HG02938 (cell line): ENCODE measurements around the gene IKZF2.

Experiments used
- ATAC-seq: cut with Tn5 transposase; IDR thresholded peaks from one replicate; pipeline ENCODE4 v1.9.1; 2021; ENCODE audit warnings: mild to moderate bottlenecking, moderate library complexity; ENCODE audit not compliant: unreplicated experiment

IKZF2 gene

DNA sequence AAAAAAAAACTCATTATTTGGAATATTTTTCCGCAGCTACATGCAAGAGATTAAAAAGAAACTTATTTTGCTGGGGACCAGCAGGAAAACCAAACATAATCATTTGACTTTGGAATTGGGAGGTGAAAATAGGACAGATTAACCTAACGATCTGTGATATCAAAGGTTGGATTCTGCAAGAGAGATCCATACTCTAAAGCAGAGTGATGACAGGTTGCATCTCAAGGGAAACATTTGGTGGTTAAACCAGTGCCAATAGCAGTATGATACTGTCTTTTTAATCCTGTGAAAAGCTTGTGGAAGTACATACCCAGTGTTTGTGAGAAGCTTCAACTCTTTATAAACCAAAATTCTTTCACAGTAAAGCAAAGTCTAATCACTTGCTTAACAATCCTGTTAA lies 5.3 kb upstream of the IKZF2 start:
- no peak for ATAC-seq

DNA sequence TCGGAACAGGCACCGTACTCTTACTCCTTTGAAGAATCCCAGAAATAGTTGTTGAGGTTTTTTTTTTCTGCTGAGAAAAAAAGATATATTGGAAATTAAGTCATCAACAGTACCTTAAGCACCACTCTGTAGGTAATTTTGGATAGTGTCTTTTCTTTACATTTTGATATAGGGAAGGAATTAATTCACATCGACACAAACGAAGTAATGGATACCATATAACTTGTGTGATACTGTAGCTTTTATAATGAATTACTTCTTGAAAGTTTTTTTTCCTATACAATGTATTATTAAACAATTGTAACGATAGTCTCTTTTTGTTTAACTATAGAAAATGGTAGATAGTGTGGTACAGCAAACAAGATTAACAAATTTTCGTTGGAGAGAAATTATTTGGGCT lies 1.5 kb upstream of the IKZF2 start:
- ATAC-seq, result no peak

DNA sequence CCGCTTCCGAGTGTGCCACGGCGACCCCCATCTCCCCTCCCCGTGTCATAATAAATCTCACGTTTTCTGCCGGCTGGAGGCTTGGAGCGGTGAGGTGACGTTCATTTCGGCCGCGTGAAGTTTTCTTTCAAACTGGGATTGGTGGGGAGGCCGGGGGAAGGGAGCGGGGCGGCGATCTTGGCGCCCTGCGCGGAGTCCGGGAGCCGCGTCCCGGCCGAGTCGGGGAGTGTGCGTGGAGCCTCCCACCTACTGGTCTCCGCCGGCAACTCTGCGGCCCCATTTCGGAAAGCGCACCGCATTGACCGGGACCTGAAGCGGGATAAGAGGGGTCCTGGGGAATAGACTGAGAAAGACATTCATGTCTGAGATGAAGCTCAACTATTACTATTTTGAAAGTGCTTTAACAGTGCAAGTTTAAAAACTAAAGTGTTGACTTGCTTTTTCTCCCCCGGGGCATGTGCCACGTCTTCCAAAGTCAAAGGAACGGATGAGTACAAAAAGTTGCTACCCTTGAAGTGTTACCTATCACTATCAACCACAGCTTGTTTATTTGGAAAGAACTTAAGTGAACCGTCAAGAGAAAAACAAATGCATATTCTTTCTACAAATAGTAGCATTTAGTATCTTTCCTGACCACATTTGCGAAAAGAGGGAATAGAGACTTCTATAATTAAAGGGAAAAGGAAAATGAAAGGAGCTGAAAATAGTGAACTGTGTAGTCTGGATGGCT lies 818 bp upstream of the IKZF2 start:
- ATAC-seq, result peak; percentile 13

DNA sequence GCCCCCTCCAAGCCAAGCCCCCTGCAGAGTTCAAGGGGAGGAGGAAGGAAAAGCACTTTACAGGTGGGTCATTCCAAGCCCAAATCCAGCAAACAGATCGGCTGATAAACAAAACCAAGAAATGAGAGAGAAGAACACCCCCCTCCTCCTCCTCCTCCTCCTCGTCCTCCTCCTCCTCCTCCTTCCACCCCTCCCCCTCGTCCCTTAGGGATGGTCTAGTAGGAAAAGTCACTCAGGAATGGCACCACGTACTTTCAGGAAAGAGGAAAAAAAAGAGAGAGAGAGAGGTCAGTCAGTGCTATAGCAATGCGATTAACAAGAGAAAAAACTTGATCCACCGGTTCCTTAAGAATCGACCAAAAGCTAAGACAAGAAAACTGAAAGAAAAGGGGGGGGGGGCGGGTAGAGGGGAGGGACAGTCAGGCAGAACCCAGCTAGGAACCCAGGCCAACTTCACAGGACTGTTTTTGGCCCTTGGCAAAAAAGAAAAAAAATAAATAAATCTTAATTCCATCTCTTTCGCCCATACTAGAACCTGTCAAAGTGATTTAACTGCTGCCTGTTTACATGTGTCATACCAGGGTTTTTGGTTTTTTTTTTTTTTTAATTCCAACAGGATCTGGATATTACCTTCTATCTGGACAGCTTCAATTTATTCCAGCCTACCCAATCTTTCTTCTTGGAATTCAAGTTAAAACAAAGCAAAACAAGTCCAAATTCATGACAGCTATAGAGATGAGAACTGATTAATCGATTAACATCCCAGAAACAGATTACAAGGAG lies 906 bp downstream of the IKZF2 start:
- ATAC-seq, result no peak

DNA sequence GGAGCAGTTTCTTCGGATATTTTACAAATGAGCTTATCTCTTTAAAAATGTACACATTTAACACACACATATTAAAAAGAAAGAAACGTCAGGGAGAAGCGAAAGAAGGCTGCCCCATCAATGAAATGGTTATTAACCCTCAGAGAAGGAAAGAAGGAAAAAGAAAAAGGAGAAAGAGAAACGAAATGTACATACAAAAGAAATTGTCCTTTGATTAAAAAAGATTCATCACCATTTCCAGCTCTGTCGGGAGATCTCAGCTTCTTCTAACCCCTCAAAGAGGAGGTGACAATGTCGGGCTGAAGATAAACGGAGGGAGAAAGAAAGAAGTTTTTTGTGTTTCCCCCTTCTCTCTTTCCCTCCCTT lies 1.5 kb downstream of the IKZF2 start:
- no peak for ATAC-seq

DNA sequence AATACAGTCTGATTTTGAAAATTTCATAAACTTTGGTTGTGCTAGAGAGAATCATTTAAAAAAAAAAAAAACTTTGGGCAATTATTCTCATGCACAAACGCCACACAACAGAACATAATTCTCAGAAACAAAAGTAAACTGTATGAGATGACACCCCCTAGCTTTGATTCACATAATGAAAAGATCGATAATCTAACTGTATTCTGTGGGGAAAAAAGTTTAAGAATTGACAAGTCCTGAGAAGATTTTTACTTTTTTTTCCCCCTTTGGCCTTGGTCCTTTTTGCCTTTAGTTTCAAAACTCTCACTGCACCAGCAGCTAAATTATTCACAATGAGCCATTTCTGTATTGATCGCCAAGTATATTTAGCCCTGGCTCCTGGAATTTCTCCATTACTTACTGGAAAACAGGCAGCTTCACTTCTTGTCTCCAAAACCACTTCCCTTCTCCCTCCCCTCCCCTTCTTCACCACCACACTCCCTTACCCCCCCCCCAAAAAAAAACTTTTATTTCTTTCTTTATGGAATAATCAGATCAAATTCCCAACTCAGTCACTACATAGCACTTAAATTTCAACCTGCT lies 2.0 kb downstream of the IKZF2 start:
- no peak for ATAC-seq

DNA sequence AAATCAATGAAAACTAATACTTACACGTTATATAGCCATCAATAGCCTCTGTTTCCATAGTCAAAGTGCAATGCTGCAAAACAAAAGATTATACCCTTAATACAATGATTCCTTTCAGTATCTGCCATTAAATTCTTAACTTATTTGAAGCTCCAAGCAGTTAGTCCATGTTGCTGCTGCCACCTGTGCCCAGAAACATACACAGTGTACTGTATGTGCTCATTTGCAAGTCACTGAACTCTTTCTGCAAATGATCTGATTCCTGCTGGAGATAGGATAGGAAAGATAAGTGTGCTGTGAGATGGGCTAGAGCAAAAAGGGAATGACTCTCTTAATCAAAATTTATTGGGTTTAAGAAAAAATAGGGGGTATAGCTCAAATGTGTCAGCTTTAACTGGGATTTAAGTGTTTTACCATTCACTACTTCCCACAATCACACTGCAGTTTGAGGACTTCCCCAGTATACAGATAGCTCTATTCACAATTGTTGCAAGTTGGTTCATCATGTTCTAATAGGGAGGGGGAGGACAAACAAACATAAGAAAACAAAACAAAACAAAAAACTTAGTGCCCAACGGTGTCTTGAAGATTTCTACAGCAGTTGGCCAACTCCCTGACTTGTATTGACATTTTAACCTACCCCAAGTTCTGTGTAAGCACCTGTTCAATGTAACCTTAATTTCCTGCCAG lies 2.7 kb downstream of the IKZF2 start:
- ATAC-seq, result no peak

DNA sequence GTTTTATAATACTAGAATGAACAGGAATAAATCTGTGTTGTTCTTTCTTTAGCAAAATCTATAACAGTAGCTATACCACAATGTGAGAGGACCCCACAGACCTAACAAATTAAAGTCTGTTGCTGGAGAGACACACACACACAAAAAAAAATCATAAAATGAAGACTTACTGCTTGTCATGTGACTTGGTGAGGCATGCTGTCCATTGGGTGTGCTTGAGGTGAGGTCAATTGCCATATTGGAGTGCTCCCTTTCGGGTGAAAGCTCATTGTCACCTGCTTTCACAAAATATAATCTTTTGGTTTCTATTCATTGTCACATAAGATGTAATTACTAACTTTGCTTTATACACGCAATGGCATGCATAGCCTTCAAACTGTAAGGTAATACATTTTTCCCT lies 3.9 kb downstream of the IKZF2 start:
- ATAC-seq, result no peak

DNA sequence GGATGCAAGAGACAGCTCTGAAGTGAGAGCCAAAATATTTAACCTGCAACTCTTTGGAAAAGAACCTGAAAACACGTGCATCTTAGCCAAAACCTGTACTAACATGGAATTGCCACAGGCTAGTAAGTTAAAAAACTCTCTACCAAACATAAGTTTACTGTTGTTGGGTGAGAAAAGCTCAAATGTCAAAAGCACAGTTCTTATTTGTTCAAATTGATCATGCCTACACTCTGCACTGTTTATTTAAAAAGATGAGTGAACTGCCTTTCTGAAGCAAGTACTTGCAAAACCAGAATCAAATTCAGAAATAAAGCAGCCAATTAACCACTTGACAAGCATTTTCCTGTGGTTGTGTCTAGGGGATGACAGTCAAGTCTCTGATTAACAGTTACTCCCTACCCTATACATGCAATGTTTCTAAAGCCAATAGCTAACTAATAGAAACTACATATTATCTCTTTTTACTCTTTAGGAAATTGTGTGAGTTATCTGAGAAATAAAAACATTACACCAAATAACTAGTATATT lies 5.6 kb downstream of the IKZF2 start:
- ATAC-seq, result no peak

DNA sequence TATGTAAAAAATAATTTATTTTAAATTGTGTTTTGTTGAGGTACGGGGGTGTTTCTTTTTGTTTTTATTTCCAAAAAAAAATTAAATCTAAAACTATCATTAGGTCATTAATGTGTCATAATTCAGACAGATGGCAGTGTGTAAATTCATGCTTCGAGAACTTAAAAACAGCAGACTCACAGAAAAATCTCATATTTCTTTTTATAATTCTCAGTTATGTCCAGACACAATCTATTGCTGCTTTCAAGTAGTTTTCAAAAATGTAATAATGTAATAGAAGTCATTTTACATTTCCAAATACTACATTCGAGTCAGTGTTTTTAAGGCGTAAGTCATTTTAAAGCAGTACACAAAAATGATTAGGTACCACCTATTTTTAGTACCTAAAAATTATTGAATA lies 14.3 kb downstream of the IKZF2 start:
- no peak for ATAC-seq

DNA sequence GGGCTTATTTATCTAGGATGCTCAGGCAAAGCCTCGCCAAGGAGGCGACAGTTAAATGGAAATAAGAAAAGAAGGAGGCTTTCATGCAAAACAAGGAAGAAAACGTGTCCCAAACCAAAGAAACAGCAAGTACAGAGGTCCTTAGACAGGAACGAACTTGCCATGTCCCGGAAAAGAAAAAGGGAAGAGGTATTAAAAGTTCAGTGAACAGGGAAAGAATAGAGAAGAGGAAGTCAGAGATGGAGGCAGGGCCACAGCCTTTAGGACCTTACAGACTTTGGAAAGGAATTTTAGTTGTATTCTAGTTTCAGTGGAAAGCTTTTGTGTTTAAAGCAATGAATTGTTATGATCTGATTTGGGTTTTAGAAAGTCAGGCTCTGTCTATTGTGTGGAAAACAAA lies 22.1 kb downstream of the IKZF2 start:
- no peak for ATAC-seq

DNA sequence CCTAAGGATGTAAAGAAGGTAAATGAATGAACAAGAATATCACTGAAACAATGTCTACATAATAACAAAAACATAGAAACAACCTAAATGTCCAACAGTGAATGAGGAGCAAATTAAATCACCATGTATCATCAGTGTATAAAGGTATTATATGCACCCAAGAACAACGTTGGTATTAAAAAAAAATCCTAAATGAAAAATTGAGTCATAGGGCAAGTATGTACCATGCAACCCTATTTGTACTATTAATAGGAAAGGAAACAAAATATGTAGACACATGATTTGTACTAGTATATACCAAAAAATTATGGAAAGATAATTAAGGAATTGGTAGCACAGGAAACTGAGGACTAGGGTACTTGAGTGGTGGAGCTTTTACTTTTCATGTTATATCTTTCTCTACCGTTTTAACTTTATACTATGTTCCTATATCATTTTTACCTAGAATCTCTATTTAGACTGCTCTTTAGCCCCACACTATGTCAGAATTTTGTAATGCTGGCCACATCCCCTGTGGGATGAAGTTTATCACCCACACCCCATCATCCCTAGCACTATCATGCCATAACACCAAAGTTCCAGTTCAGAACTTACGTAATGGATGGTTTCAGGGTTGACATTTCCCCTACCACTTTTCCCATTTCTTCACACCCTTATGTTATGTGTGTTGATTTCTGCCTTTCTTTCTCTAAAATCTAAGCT lies 25.6 kb downstream of the IKZF2 start:
- no peak for ATAC-seq

DNA sequence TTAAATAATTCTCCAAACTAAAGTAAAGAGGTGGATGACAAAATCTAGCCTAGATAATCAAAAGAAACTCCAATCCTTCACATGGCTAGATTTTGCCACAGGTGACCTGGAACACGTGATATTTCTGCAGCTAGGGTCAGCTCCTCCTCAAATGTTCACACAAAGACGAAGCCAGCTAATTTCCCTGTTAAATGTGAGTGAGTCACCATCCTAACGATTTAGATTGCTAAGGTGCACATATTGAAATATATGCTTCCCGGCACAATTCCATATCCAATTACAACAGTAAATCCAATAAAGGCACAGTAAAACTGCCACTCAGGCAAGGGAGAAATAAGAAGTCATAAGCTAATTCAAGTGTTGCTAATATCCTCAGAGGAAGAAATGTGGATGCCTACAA lies 28.7 kb downstream of the IKZF2 start:
- no peak for ATAC-seq

DNA sequence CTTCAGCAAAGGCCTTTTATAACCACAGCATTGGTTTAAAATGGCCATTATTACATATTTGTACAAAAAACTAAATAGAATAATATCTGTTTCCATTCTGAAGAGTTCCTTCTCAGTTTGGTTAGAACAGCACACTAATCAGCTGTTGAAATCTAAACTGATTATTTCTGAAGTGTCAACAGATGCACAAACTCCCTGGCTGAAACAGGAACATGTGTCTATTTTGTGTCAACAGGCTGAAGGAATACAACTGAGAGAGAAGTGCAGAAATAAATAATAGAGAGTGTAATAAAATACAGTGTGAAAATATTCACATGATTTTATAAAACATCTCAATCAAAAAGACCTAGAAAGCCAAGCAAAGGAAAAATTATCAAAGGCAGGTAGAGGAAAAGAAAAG lies 29.7 kb downstream of the IKZF2 start:
- no peak for ATAC-seq

DNA sequence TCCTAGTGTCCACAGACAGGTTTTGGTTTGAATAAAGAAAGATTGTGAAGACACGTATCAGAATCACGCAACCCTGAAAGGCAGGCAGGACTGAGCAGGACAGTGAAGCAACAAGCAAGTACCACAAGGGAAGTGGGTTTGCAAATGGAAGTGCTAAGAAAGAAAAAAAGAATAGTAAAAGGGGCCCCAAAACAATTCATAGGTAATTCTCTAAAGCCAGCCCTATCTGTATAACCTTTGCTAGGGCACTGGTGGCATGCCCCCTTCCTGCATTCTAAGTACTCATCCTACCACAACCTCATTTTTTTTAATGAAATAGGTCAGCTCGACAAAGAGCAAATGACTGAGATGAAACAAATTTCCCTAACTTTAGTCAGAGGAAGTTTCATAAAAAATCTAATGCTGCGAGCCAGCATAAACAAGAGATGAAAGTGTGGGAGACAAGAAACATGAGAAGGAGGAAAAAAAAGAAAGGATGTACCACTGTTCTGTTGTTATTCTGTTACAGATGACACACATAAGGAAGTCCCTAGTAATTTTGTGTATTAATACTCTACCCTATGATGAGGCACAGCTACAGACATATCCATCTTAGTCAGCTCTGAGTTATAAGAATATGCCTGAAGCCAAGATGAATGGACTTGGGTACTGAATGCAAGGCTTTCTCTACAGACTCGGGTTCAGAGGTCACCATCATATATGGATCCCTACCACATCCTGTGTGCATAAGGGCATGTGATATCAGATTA lies 32.2 kb downstream of the IKZF2 start:
- ATAC-seq, result peak; percentile 69

DNA sequence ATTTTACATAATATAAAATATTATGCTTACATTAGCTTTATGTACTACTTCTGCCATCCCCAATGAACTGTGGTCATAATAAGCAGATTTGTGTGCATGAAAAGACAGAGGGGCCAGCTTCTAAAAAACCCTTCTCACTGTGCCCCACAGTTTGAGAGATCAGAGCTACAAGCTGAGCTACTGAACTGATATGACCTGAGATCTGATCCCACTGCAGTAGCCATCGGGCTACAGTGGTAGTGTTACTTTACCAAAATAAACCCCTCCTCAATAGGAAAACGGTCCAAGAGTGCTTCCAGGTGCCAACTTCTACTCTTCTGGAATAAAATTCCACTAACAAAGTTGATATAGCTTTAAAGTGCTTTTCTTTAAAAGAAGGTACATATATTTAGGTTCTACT lies 43.1 kb downstream of the IKZF2 start:
- ATAC-seq, result no peak

DNA sequence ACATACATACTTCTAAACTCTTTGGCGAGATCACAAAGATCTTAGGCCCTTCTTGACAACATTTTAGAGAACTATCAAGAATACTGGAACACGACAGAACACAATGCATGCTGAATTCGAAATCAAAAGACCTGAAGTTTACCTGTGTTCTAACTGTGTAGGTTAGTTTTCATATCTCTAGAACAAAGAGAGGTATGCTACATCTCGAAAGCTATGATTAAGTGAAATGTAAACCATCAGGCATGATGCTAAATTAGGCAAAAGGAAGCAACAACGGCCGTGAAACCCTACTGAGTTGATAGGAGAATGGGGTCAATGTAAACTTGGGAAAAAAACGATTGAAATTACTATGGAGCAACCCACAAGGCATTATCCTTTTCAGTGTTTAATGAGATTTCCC lies 43.7 kb downstream of the IKZF2 start:
- ATAC-seq, result no peak

DNA sequence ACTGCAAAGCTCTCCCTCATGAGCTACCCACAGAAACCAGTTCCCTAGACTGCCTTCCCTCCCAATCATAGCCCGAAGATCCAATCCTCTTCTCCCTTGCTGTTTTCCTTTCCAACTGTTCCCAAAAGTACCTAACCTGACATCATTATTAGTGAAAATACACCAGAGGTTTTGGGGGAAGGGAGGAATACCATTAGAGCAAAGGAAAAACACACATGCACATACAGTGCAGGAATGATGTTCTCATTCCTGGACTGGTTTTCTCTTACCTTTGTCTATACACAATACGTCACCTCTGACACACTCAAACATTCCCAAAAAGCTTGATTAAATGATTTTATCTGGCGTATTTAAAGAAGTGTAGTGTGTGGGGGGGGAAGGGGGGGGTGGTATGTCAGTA lies 46.2 kb downstream of the IKZF2 start:
- ATAC-seq, result no peak

DNA sequence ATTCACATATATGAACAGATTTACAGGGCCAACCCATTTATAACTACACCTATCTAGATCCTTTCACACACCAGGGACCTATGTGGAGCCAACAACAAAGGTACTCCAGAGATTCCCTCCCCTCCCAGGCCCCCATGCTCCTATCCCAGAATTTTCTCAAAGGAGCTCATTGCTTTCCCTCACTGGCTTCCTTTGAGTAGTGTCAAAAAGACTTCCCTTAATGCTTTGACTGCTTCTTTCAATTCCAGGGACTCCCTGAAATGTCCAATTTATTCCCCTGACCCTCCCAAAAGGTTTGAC lies 46.6 kb downstream of the IKZF2 start:
- ATAC-seq, result no peak
